Naive B cell (primary cell): ENCODE results near the gene CPXM1. TPM values are rescaled to one million over a fixed set of nuclear protein-coding genes. Genes with fewer than 3 reads are reported as not detected.

Experiments used
- ATAC-seq, 2 donors: fragments of 150-1000 bp; cut with Tn5 transposase; 2 replicates each; pipeline ENCODE4 v1.10.0; 2021; ENCODE audit warnings: low read depth in 2 of 2, mild to moderate bottlenecking in 2 of 2, moderate library complexity in 2 of 2
- DNase-seq: peaks from one replicate; pipeline ENCODE4 v3.0.0; 2022
- H3K27ac Mint-ChIP-seq, 6 donors: one replicate each; pipeline ENCODE4 v1.8.0; 2020 to 2022; ENCODE audit warnings: mild to moderate bottlenecking in 6 of 6, mixed read lengths in 6 of 6, moderate library complexity in 5 of 6, inconsistent platforms in 2 of 6
- H3K27me3 Mint-ChIP-seq, 3 donors: one replicate each; pipeline ENCODE4 v1.8.0; 2021 to 2022; ENCODE audit warnings: mixed read lengths in 3 of 3, mild to moderate bottlenecking in 1 of 3
- H3K36me3 Mint-ChIP-seq, 2 donors: one replicate each; pipeline ENCODE4 v1.8.0; 2020 to 2022; ENCODE audit warnings: mixed read lengths in 2 of 2, inconsistent platforms in 1 of 2, mild to moderate bottlenecking in 1 of 2
- H3K4me1 Mint-ChIP-seq, 3 donors: one replicate each; pipeline ENCODE4 v1.8.0; 2020 to 2022; ENCODE audit warnings: mixed read lengths in 3 of 3, inconsistent platforms in 1 of 3, mild to moderate bottlenecking in 1 of 3, moderate library complexity in 1 of 3
- H3K4me3 Mint-ChIP-seq, 8 donors: one replicate each; pipeline ENCODE4 v1.8.0; 2020 to 2022; ENCODE audit warnings: mild to moderate bottlenecking in 8 of 8, mixed read lengths in 8 of 8, moderate library complexity in 8 of 8, inconsistent platforms in 2 of 8
- H3K9me3 Mint-ChIP-seq, 7 donors: one replicate each; pipeline ENCODE4 v1.8.0; 2020 to 2022; ENCODE audit warnings: mixed read lengths in 7 of 7, mild to moderate bottlenecking in 5 of 7, inconsistent platforms in 2 of 7, moderate library complexity in 1 of 7
- polyA plus RNA-seq, 6 donors: library from polyadenylated mRNA; unstranded; fragments of 300-500 nt; fragmentation: Illumina TruSeq; gene quantifications; one replicate each; pipeline ENCODE4 v1.2.3, GENCODE V29; 2021; ENCODE audit warnings: low read depth in 6 of 6

The CPXM1 gene
- polyA plus RNA-seq, 6 donors from 2014 or later, result not detected

DNA sequence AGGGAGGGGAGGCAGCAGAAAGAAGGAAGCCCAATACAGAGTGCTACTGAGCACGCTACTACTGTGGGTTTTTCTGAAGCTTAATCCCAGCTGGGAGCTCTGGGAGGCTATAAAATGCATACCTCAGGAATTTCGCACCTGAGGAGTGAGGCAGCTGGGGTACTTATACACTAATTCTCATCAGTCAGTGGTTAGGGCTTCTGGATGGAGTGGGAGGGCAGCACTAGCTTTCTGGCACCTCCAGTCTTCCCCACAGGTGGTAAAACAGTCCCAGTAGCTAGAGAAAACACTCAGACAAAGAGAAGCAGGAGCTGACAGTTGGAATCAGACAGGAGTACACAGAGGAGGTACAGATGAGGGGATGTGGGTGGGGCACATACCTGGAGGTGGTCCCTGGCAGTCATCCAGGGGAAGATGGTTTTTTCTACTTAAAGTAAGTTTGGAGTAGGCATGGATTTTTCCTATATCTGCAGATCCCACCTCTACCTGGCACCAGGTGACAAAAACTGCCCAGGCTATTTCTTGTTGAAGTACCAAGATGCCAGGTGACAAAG, 37.8 kb downstream of the CPXM1 start:
- DNase-seq (no peak), ATAC-seq (no peak)
- no peak overlapping the region for H3K27ac Mint-ChIP-seq
- peaks cover 30 to 61% (median 52%) of the 10 kb centered on the region in 3 donors for H3K27me3 Mint-ChIP-seq
- H3K4me1 Mint-ChIP-seq, result no peaks in the 10 kb centered on the region
- H3K4me3 Mint-ChIP-seq, result no peak overlapping the region
- no peaks in the 10 kb centered on the region for H3K9me3 Mint-ChIP-seq
- H3K36me3 Mint-ChIP-seq, result no peaks in the 10 kb centered on the region

DNA sequence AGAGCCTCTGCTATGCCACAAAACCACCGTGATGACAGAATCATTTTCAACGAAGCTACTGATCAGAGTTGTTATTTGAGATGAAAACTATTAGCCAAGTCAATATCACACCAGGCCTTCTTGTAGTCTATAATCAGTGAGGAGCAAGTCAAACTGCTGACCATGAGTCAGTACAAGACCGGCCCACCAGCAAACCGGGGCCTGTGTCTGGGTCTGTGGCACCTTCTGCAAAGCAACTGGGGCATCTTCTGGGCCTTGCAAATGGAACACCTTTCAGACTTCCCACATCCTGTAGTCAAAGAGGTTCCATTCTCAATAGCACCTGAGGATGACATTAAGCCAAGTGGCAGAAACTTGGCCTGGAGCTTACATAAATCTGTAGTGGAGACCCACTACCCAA, 38.5 kb downstream of the CPXM1 start:
- no peaks in the 10 kb centered on the region for H3K36me3 Mint-ChIP-seq
- no peaks in the 10 kb centered on the region for H3K9me3 Mint-ChIP-seq
- no peak overlapping the region for H3K4me3 Mint-ChIP-seq
- H3K27me3 Mint-ChIP-seq, result peaks cover 23 to 61% (median 53%) of the 10 kb centered on the region in 3 donors
- DNase-seq (no peak), ATAC-seq (no peak)
- H3K4me1 Mint-ChIP-seq, result no peaks in the 10 kb centered on the region
- H3K27ac Mint-ChIP-seq, result no peak overlapping the region

DNA sequence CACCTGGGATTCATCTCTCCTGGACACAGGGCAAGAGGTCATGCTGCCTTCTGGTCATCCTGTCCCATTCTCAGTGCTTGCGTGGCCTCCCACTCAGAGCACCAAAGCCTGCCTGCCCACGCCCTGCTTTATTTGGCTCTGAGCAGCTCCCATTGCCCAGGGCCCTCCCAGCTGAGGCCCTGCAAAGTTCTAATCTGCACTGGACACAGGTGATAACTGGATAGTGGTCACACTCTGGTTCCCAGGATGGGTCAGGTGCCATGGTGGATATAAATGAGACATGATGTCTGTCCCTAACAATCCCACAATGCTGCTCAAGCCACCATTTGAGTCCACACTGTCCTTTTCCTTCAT, 39.5 kb downstream of the CPXM1 start:
- H3K4me1 Mint-ChIP-seq, result no peaks in the 10 kb centered on the region
- no peak for ATAC-seq
- H3K36me3 Mint-ChIP-seq, result no peaks in the 10 kb centered on the region
- H3K27ac Mint-ChIP-seq, result peak overlapping the region in 1 of 6 donors; percentile 4
- peaks cover 31 to 70% (median 63%) of the 10 kb centered on the region in 3 donors for H3K27me3 Mint-ChIP-seq
- H3K9me3 Mint-ChIP-seq, result no peaks in the 10 kb centered on the region
- H3K4me3 Mint-ChIP-seq, result no peak overlapping the region
- DNase-seq, result no peak

DNA sequence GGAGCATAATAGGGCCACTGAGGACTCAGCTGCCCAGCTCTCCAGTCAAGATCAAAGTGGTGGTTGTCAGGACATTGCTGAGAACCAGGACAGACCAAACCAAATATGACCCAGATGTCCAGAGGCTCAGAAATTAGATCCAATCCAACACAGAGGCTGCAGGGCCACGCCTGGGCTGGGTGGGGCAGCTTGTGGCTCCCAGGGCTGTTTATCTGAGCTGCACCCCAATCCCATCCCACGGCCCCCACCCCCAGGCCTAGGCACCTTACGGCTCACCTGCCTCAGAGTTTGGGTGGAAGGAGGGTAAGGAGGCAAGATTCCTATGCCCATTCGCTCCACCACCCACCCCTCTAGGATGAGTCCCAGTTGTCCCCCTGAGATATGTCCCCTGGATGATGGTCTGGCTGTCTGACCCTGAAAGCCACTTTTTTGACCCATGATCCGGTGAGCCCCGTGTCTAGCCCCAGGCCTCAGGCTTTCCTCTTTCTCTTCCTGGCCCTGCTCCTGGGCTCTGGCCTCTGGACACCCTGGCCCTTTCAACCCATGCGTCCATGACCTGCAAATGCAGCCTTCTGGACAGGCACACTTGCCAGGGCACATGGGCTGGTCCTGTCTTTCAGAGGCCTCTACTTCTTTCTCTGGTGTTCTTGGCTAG, 40.0 kb downstream of the CPXM1 start:
- Mint-ChIP-seq H3K4me1 (no peaks in the 10 kb centered on the region), H3K36me3 (no peaks in the 10 kb centered on the region)
- ATAC-seq, result no peak

DNA sequence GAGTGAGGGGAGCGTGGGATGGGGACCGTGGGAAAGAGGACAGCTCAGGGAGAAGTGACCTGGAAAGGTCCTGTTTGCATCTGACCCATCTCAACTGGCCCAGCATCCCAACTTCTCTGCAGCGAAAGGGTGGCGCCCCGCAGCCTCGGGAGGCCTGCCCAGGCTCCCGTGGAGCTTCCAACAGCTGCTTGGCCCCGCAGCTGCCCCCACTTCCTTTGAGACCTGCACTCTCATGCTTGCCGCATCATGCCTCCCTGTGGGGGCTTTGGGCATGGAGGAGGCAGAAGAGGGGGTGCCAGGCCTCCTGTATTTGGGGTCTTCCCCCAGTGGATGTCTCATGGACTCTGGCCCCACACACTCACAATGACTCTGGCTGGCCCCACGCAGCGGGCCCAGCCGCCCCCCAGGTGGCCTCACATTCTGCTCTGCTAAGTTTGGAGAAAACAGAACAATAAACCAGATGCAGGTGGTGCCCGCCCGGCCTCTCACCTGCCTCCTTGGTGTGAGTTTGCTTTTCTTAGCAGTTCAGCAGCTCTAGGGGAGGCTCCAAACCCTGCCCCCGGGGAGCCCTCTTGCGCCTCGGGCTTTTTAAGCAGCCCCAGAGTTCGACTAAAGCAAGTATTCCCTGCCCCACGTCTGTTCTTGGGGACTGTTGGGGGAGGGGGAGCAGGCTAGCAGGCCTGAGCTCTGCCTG, 40.7 kb downstream of the CPXM1 start:
- ATAC-seq (no peak), DNase-seq (no peak)
- peaks cover 31 to 81% (median 75%) of the 10 kb centered on the region in 3 donors for H3K27me3 Mint-ChIP-seq
- H3K4me1 Mint-ChIP-seq, result no peaks in the 10 kb centered on the region
- no peak overlapping the region for H3K27ac Mint-ChIP-seq
- no peaks in the 10 kb centered on the region for H3K9me3 Mint-ChIP-seq
- H3K36me3 Mint-ChIP-seq, result no peaks in the 10 kb centered on the region
- H3K4me3 Mint-ChIP-seq, result no peak overlapping the region

More for the DNA sequence above, 40.0 kb downstream of the CPXM1 start:
- no peaks in the 10 kb centered on the region for H3K9me3 Mint-ChIP-seq
- no peak overlapping the region for H3K4me3 Mint-ChIP-seq
- no peak for DNase-seq
- peaks cover 31 to 75% (median 68%) of the 10 kb centered on the region in 3 donors for H3K27me3 Mint-ChIP-seq
- no peak overlapping the region for H3K27ac Mint-ChIP-seq

DNA sequence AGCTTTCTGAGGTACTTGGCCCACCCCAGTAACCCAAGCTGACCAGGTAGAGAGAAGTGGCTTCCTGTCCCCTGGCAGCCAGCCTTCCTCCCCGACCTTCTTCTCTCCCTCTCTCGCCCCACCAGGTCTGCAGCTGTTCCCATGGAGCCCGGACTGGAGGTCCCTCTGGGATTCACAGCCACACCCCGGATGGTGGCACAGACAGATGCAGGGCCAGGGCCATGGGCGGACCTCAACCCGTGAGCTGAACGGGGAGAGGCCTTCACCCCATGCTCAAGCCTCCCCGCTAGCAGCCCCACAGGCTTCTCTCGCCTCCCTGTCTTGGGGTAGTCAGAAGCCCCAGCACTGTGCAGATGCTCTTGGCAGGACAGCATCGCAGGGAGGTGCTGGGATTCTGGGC, 41.3 kb downstream of the CPXM1 start:
- DNase-seq, result no peak
- Mint-ChIP-seq H3K27me3 (peaks cover 35 to 86% (median 80%) of the 10 kb centered on the region in 3 donors), H3K4me1 (peaks cover 0 to 3% (median 3%) of the 10 kb centered on the region in 3 donors), H3K27ac (no peak overlapping the region), H3K36me3 (no peaks in the 10 kb centered on the region), H3K4me3 (no peak overlapping the region), H3K9me3 (no peaks in the 10 kb centered on the region)
- ATAC-seq, result no peak

DNA sequence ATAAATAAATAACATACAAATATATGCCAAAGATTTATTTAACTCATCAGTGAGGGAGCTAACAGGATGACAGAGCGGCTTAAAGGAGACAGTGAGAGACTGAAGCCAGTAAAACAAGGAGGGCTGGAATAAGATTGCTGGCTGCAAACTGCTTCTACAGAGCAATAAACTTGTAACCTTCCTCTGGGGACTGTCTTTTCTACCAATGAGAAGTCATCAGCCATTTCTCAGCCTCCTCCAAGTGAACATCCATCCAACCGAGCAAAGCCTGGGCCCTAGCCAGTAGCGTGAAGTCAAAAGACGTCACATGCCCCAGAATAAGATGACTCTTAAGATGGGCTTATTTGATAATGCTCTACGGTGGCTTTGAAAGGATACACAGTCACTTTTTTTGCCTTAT, 42.5 kb downstream of the CPXM1 start:
- H3K27ac Mint-ChIP-seq, result no peak overlapping the region
- H3K4me1 Mint-ChIP-seq, result peaks cover 10 to 15% (median 15%) of the 10 kb centered on the region in 3 donors
- H3K9me3 Mint-ChIP-seq, result no peaks in the 10 kb centered on the region
- H3K36me3 Mint-ChIP-seq, result no peaks in the 10 kb centered on the region
- DNase-seq, result no peak
- H3K4me3 Mint-ChIP-seq, result no peak overlapping the region
- no peak for ATAC-seq
- peaks cover 47 to 90% (median 80%) of the 10 kb centered on the region in 3 donors for H3K27me3 Mint-ChIP-seq

DNA sequence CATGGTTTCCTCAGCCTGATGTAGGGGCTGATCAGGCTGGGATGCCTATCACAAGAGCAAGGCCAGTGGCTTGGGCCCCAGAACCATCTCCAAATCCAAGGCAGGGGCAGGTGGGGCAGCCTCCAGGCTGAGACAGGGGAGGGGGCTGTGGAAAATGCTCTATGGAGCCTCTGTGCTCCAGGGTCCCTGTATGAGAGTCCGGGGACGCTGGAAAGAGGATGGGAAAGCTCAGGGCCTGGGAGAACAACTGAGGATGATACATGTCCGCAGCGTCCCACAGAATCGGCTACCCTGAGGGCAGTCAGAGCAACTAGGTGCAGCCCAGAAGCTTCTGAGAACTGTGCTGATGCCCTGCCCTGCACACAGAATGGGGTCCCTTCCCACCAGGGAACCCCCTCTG, 43.4 kb downstream of the CPXM1 start:
- Mint-ChIP-seq H3K27ac (no peak overlapping the region), H3K9me3 (no peaks in the 10 kb centered on the region), H3K27me3 (peaks cover 47 to 84% (median 82%) of the 10 kb centered on the region in 3 donors), H3K36me3 (no peaks in the 10 kb centered on the region), H3K4me3 (no peak overlapping the region), H3K4me1 (peaks cover 12 to 20% (median 20%) of the 10 kb centered on the region in 3 donors)
- DNase-seq (no peak), ATAC-seq (no peak)

DNA sequence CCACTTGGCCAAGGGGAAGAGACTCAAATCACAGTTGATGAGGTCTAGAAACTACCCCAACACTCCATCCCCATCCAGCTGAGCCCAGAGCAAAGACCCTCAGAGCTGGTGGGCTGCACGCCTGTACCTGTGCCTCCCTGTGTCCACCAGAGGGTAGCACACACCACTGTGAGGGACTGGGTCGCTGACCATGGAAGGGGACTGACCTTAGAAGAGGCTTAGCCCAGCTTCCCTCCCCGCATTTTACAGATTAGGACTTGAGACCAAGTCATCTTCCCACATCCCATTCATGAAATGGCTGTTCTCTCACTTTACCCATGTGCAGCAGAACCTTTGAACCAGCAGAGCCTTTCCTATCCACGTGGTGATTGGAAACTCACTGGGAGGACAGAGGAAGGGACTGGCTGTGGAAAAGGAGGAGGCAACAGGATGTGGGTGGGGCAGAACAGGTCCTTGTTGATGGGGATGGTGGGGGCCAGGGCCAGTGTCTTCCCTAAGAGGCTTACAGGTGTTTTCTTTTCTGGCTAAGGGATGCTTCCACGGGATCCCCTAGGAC, 44.3 kb downstream of the CPXM1 start:
- no peak for ATAC-seq
- H3K9me3 Mint-ChIP-seq, result no peaks in the 10 kb centered on the region
- DNase-seq, result no peak
- peaks cover 45 to 80% (median 79%) of the 10 kb centered on the region in 3 donors for H3K27me3 Mint-ChIP-seq
- H3K27ac Mint-ChIP-seq, result no peak overlapping the region
- H3K4me3 Mint-ChIP-seq, result no peak overlapping the region
- no peaks in the 10 kb centered on the region for H3K36me3 Mint-ChIP-seq
- peaks cover 15 to 22% (median 21%) of the 10 kb centered on the region in 3 donors for H3K4me1 Mint-ChIP-seq

DNA sequence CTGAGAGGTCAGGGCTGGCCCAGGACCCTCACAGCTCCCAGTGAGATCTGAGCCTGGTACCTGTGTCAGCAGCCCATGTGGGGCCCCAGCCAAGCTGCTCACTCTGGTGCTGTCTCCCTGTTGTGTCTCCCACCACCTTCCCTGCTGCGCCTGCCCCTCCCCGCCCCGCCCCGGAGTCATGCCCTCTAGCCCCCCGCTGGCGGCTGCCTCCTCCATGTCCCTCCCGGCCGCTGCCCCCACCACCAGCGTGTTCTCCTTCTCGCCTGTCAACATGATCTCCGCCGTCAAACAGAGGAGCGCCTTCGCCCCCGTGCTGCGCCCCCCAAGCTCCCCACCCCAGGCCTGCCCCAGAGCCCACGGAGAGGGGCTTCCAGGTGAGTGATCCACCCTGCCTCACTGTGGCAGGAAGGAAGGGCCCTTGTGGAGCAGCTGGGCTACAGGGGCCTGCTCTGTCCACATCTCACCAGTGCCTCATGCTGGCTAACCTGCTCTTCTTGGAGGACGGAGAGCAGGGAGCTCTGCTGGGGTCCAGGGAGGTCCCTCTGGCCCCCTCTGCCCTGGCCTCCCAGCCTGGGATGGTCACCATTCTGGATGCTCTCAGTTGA, 44.9 kb downstream of the CPXM1 start:
- peak overlapping the region in 1 of 8 donors; percentile 33 for H3K4me3 Mint-ChIP-seq
- DNase-seq (no peak), ATAC-seq (no peak)
- H3K27ac Mint-ChIP-seq, result no peak overlapping the region
- H3K4me1 Mint-ChIP-seq, result peaks cover 21 to 28% (median 27%) of the 10 kb centered on the region in 3 donors
- peaks cover 44 to 80% (median 78%) of the 10 kb centered on the region in 3 donors for H3K27me3 Mint-ChIP-seq
- H3K36me3 Mint-ChIP-seq, result no peaks in the 10 kb centered on the region
- no peaks in the 10 kb centered on the region for H3K9me3 Mint-ChIP-seq

DNA sequence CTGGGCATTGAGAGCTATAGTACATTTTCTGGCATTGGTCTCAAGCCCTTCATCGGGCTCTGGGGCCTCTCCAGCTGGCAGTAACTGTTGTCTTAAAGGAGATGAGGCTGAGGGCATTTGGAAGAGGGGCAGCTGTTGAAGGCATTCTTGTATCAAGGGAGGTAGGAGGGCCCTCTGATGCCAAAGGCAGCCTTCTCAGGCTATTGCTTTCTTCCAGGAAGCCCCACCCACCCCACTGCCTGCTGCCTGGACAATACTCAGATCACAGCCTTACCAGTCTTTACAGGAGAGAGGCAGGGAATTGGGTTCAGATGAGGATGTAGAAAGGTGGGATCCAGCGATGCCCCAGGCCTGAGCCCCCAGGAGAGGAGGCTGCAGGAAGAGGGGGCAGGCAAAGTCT, 46.0 kb downstream of the CPXM1 start:
- Mint-ChIP-seq H3K4me1 (peaks cover 28 to 34% (median 34%) of the 10 kb centered on the region in 3 donors), H3K9me3 (peaks cover 0 to 3% (median 0%) of the 10 kb centered on the region in 7 donors), H3K27me3 (peaks cover 37 to 84% (median 83%) of the 10 kb centered on the region in 3 donors), H3K4me3 (peak overlapping the region in 2 of 8 donors; percentile 41 to 82), H3K36me3 (no peaks in the 10 kb centered on the region), H3K27ac (no peak overlapping the region)
- no peak for DNase-seq
- ATAC-seq, result no peak

DNA sequence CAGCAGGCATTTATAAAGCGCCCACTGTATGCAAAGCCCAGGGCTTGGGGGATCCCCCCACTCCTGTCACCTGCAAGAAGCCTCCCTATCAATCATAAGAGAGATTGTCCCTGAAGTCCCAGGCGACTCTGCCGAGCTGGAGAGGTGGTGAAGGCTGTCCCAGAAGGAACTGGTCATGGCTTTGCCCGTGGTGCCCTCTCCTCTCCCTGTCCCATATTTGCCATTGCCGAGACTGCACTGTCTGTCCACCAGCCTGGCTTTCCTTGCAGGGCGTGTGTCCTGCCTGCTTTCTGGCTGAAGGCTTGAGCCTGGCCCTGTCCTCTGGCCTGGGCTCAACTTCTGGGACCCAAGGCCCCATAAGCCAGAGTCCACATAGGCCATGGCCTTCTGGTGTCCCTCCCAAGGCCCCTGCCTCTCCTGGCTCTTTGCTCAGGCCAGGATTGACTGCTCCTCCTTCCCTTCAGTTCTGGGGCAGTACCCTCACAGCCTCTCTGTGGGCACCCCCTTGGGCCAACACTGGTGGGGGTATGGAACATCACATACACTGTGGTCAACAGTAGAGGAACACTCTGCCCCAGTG, 46.9 kb downstream of the CPXM1 start:
- Mint-ChIP-seq H3K4me3 (peak overlapping the region; percentile 41 to 90 (median 83)), H3K27ac (no peak overlapping the region), H3K27me3 (peaks cover 36 to 77% (median 74%) of the 10 kb centered on the region in 3 donors), H3K36me3 (no peaks in the 10 kb centered on the region), H3K4me1 (peaks cover 28 to 34% (median 34%) of the 10 kb centered on the region in 3 donors), H3K9me3 (peaks cover 0 to 3% (median 0%) of the 10 kb centered on the region in 7 donors)
- ATAC-seq, result no peak
- DNase-seq, result no peak
